ENCODE results near the gene PRM1. TPM values are rescaled to one million over a fixed set of nuclear protein-coding genes. Genes with fewer than 3 reads are reported as not detected.

PRM1 gene
- total RNA-seq, 2 donors from 2014 or later, result not detected

- Mint-ChIP-seq H3K27me3 (ENCODE audit: insufficient read depth) (no peaks in the 10 kb centered on the region), H3K9me3 (no peaks in the 10 kb centered on the region), H3K4me1 (peaks cover 12% of the 10 kb centered on the region), H3K4me3 (no peak overlapping the region), H3K36me3 (ENCODE audit: low read depth) (no peaks in the 10 kb centered on the region), H3K27ac (no peak overlapping the region)
- no peak for DNase-seq
- TF ChIP-seq CTCF (conservative IDR thresholded peaks at IDR 0.05), result no peak
- no peak overlapping the region for H3K27ac ChIP-seq (ENCODE audit: low read depth, low read length)
- H3K9ac ChIP-seq (ENCODE audit: extremely low read depth, low read length, poor library complexity, severe bottlenecking), result no peak overlapping the region
- no peak overlapping the region for H3K4me3 ChIP-seq (ENCODE audit: low read length)
- 83 to 94% methylated on average over 1 to 3 of the region's 3 CpGs for WGBS, 2 experiments (ENCODE audit: insufficient coverage in 1 of 2, insufficient read length in 1 of 2)
- H3K4me1 ChIP-seq (ENCODE audit: control insufficient read depth, insufficient read depth, low read length), result no peaks in the 10 kb centered on the region
- H3K9me3 ChIP-seq (ENCODE audit: control insufficient read depth, low read length), result no peaks in the 10 kb centered on the region
- H3K36me3 ChIP-seq (ENCODE audit: control insufficient read depth, insufficient read depth, low read length), result no peaks in the 10 kb centered on the region
- no peaks in the 10 kb centered on the region for H3K27me3 ChIP-seq (ENCODE audit: control insufficient read depth, insufficient read depth, low read length, poor library complexity, severe bottlenecking)
Measured at GRCh38 chr16:11310634-11310977, 29.5 kb upstream of the PRM1 start.

GRCh38 chr16:11309895-11310633 lies 28.9 kb upstream of the PRM1 start:
- Mint-ChIP-seq H3K36me3 (ENCODE audit: low read depth) (no peaks in the 10 kb centered on the region), H3K27ac (no peak overlapping the region), H3K4me1 (peaks cover 12% of the 10 kb centered on the region), H3K9me3 (no peaks in the 10 kb centered on the region), H3K27me3 (ENCODE audit: insufficient read depth) (peaks cover under 1% of the 10 kb centered on the region), H3K4me3 (no peak overlapping the region)
- Histone ChIP-seq H3K9ac (ENCODE audit: extremely low read depth, low read length, poor library complexity, severe bottlenecking) (no peak overlapping the region), H3K36me3 (ENCODE audit: control insufficient read depth, insufficient read depth, low read length) (no peaks in the 10 kb centered on the region), H3K4me3 (ENCODE audit: low read length) (no peak overlapping the region), H3K9me3 (ENCODE audit: control insufficient read depth, low read length) (no peaks in the 10 kb centered on the region), H3K27ac (ENCODE audit: low read depth, low read length) (no peak overlapping the region), H3K4me1 (ENCODE audit: control insufficient read depth, insufficient read depth, low read length) (no peaks in the 10 kb centered on the region), H3K27me3 (ENCODE audit: control insufficient read depth, insufficient read depth, low read length, poor library complexity, severe bottlenecking) (no peaks in the 10 kb centered on the region)
- no peak for TF ChIP-seq CTCF (conservative IDR thresholded peaks at IDR 0.05)
- WGBS, 2 experiments (ENCODE audit: insufficient coverage in 1 of 2, insufficient read length in 1 of 2), result 89 to 94% methylated on average over 8 to 9 of the region's 9 CpGs
- no peak for DNase-seq

GRCh38 chr16:11308493-11309283 lies 27.6 kb upstream of the PRM1 start:
- Mint-ChIP-seq H3K27ac (no peak overlapping the region), H3K36me3 (ENCODE audit: low read depth) (no peaks in the 10 kb centered on the region), H3K9me3 (no peaks in the 10 kb centered on the region), H3K4me3 (no peak overlapping the region), H3K4me1 (peaks cover 8% of the 10 kb centered on the region), H3K27me3 (ENCODE audit: insufficient read depth) (peaks cover 4% of the 10 kb centered on the region)
- H3K9me3 ChIP-seq (ENCODE audit: control insufficient read depth, low read length), result no peaks in the 10 kb centered on the region
- no peaks in the 10 kb centered on the region for H3K4me1 ChIP-seq (ENCODE audit: control insufficient read depth, insufficient read depth, low read length)
- no peak for DNase-seq
- no peak for TF ChIP-seq CTCF (conservative IDR thresholded peaks at IDR 0.05)
- H3K36me3 ChIP-seq (ENCODE audit: control insufficient read depth, insufficient read depth, low read length), result no peaks in the 10 kb centered on the region
- 88 to 92% methylated on average over 5 to 15 of the region's 15 CpGs for WGBS, 2 experiments (ENCODE audit: insufficient coverage in 1 of 2, insufficient read length in 1 of 2)
- H3K27me3 ChIP-seq (ENCODE audit: control insufficient read depth, insufficient read depth, low read length, poor library complexity, severe bottlenecking), result no peaks in the 10 kb centered on the region
- H3K9ac ChIP-seq (ENCODE audit: extremely low read depth, low read length, poor library complexity, severe bottlenecking), result no peak overlapping the region
- no peak overlapping the region for H3K4me3 ChIP-seq (ENCODE audit: low read length)
- no peak overlapping the region for H3K27ac ChIP-seq (ENCODE audit: low read depth, low read length)
